NCI-H345 treated with DMSO at 0.1 percent for 48 hours (cell line): ENCODE data around the gene TBC1D9B.
A peak's percentile ranks its signal among the peaks of the same experiment; 100 is the strongest.

Experiments used
- DNase-seq: peaks from one replicate; lab custom pipeline; 2025; ENCODE audit not compliant: unreplicated experiment; lab: John Stamatoyannopoulos, UW

TBC1D9B gene

DNA sequence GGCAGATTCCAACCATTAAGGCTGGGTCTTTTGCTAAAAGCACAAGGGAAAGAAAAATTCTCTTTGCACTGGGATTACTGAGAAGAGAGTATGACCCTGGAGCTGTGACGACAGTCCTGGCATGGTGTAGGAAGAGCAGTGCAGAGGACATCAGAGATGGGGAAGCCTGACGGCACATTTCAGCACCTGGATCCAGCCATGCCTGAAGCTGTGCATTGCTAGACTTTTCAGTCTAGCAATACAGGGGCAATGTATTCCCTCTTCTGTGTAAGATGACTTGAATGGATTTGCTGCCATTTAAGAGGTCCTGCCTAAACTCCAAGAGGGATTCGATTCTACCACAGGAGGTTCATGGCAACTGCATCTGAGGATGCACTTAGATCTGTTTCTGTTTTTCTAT, 36.7 kb downstream of the TBC1D9B start:
- no peak for DNase-seq

- DNase-seq: no peak
Measured at GRCh38 chr5:179870403-179870903, 37.2 kb downstream of the TBC1D9B start.

GRCh38 chr5:179869641-179870402, 37.9 kb downstream of the TBC1D9B start:
- no peak for DNase-seq

- no peak for DNase-seq
Measured at GRCh38 chr5:179869101-179869500, 38.6 kb downstream of the TBC1D9B start.

- no peak for DNase-seq
Measured at GRCh38 chr5:179868541-179868940, 39.2 kb downstream of the TBC1D9B start.

- DNase-seq: no peak
Measured at GRCh38 chr5:179867476-179867875, 40.2 kb downstream of the TBC1D9B start.

- DNase-seq: no peak
Measured at GRCh38 chr5:179867079-179867465, 40.6 kb downstream of the TBC1D9B start.

DNA sequence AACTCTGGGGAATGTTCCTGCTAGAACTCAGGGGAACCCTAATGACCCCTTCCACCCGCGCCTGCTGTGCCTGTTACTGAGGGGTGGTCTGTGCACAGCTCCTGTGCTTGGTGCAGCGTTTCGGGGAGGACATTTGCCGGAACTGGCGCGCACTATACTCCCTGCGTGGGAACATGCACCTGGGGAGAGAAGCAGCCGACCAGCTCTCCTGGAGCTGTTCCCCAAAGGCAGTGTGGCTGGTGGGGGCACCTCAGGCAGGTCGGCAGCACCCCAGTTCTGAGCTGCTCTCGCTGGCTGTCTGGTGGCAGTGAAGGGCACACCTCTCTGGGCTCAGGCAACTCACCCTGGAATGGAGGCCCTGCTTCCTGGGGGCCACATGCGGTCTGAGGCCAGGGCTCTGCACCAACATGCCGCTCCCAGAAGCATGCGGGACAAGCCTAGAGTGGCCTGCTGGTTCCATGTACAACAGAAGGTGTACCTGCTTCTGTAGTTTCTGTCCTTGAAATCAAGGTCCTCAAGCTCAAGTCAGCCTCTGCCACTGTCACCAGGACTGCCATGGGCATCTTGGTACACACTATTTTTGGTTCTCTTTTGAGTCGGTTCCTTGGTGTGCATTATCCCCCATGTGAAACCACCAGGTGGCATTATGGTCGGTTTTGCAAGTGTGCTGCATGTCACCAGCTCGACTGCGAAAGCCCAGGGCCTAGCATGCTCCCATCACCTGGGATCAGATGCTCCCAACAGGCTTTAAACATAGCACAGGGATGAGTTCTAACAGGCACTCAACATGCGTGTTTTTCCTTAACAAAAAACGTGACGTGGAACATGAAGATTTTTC, 41.2 kb downstream of the TBC1D9B start:
- no peak for DNase-seq

GRCh38 chr5:179865491-179866240, 42.0 kb downstream of the TBC1D9B start:
- no peak for DNase-seq

GRCh38 chr5:179864686-179865085, 43.0 kb downstream of the TBC1D9B start:
- no peak for DNase-seq

DNA sequence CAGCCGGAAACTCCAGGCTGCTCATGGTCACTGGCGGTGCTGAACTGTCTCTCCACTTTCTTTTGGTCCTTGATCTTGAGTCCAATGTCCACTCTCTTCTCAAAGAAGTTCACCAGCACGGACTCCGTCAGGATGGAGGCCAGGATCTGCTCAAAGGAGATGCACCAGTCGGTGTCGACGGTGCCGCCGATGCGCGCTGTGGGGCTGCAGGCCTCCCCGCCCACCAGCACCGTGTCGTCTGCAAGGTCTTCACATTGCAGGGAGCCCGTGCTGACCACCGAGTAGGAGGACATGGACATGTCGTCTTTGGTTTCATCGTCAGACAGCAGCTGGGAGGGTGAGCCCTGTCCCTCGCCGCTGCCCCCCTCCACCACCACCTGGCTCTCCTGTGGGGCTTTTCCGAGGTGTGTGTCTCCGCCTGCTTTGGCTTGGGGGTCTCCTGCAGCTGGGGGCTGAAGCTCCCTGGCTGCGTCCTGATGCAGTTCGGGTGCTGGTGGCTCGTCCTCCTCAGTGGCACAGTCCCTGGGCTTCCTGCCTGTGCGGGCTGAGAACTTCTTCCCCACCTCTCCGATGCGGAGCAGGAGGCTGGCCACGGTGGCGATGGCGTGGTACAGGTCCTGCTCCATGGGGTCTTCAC, 44.1 kb downstream of the TBC1D9B start:
- no peak for DNase-seq

GRCh38 chr5:179862891-179863290, 44.8 kb downstream of the TBC1D9B start:
- DNase-seq: no peak

DNA sequence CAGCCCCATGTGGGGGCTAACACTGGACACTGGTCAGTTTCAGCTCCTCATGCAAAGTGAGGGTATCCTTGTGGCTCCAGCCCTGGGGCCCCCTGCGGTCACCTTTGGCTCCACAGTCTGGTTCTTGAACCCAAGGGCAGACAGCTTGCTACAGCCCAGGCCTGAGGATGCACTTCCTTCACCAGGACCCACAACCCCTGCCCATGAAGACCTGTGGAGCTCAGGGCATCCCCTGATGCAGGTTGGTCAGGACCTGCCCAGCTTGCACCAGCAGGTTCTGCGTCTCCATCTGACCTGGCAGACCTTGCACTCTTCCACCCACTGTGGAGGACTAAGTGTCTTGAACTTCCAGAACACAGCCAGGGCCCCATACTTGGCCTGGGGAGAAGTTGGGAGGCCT, 45.4 kb downstream of the TBC1D9B start:
- no peak for DNase-seq

DNA sequence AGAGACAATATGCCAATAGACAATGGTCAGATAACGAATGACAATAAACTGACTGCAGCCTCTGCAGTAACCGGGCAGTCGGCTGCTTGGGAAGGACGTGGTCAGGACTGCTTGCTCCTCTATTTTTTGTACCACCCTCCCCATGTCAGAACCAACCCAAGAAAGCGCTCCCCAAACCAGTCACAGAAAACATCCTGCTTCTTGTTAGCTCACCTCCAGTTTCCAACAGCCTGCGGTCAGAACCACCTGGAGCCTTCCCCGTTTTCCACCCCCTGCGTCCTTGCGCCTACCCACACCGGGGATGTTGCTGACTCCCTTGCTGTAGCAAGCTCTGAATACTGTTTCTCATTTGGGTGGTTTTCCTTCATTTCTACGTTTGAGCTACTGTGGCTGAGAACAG, 47.4 kb downstream of the TBC1D9B start:
- DNase-seq: no peak

GRCh38 chr5:179858586-179859427, 48.9 kb downstream of the TBC1D9B start, which contains the start of gene MRNIP:
MRNIP (minus strand) TSS chr5:179858817; CDS start chr5:179858796, 21 bp downstream.
- DNase-seq: peak; percentile 91

GRCh38 chr5:179858241-179858585, 49.5 kb downstream of the TBC1D9B start:
- DNase-seq: no peak

DNA sequence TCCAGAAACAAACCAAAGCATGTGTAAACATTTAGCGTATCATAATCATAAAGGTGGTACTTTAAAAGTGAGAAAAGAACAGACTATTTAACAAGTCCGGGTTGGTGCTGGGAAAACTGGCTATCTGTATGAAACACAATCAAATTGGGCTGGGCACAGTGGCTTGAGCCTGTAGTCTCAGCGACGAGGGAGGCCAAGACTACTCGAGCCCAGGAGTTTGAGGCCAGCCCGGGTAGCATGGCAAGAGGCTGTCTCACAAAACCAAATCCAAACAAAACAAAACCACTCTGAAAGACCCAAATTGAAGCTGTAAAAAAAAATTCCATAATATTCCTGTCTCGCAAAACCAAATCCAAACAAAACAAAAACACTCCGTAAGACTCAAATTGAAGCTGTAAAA, 53.3 kb downstream of the TBC1D9B start:
- no peak for DNase-seq

GRCh38 chr5:179852993-179853547, 54.6 kb downstream of the TBC1D9B start:
- no peak for DNase-seq

GRCh38 chr5:179841621-179842020, 66.1 kb downstream of the TBC1D9B start:
- DNase-seq: no peak

DNA sequence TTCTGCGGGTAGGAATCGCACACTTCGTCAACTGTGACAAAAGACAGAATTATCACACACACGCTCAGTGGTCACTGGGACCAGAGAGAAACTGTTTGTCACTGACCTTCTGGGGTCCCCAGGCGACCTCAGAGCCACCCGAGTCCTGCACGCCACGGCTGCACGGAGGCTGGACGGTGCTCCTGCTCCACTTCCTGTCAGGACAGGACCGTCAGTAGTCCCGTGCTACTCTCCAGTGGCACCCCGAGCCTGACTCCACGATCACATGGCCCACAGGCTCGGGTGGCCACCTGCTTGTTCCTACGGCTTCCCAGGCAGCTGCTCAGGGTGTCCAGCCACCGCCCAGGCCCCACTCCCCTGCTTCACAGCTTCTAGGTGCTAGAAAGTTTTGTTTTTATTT, 66.9 kb downstream of the TBC1D9B start:
- DNase-seq: no peak
